ENCODE data around the gene OCA2.
"Not testable (repeated sequence)": the region's sequence is repeated elsewhere in the genome, so short reads cannot be mapped to it uniquely, and the experiment has no call there.

The OCA2 gene

GRCh38 chr15:27993544-27993943, 105.6 kb downstream of the OCA2 start:
- DNase-seq: no peak

DNA sequence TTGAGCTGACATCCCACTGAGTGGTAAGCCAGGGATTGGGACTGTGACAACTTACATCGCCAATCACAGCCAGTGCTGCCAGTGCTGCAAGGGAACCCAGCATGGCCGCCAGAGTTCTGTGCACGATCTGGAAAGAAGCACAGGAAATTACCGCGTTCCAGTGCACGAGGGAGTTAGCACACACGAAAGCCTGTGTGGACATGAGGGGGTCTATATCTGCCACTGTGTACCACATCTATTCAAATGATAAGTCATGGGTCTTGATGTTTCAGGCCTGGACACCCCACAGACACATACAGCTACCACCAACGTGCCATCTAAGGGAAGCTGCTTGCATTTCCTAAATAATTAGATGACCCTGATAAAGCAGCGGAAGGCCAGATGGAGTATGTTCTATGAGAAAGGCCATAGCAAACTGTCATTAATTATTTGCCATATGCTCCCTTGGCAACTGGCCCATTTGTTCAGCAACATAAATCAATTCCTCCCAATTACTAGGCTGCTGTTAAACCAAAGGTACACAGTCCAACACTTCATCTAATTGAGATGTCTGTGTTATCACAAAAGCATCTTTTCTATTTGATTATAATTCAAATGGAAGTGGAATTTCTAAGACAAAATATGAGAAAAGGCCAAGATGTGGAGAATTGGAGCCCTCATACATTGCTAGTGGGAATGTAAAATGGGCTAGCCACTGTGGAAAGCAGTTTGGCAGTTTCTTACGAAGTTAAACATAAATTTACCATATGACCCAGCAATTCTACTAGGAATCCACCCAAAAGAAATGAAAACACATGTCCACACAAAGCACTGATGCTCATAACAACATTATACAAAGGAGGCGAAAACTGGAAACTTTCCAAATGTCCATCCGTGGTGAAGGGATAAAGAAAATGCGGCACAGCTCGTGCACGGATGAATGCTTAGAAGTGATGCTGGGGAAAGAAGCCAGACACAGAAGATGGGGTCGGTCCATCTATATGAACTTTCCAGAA, 108.3 kb downstream of the OCA2 start:
- no peak for DNase-seq

- DNase-seq: no peak
Observed at GRCh38 chr15:27989838-27990237, 109.3 kb downstream of the OCA2 start.

- DNase-seq: no peak
Observed at GRCh38 chr15:27989427-27989826, 109.7 kb downstream of the OCA2 start.

- DNase-seq: no peak
Observed at GRCh38 chr15:27985099-27985498, 114.0 kb downstream of the OCA2 start.

- no peak for DNase-seq
Observed at GRCh38 chr15:27983496-27983895, 115.6 kb downstream of the OCA2 start.

- no peak for DNase-seq
Observed at GRCh38 chr15:27977696-27978095, 121.4 kb downstream of the OCA2 start.

- DNase-seq: no peak
Observed at GRCh38 chr15:27973886-27974285, 125.2 kb downstream of the OCA2 start.

DNA sequence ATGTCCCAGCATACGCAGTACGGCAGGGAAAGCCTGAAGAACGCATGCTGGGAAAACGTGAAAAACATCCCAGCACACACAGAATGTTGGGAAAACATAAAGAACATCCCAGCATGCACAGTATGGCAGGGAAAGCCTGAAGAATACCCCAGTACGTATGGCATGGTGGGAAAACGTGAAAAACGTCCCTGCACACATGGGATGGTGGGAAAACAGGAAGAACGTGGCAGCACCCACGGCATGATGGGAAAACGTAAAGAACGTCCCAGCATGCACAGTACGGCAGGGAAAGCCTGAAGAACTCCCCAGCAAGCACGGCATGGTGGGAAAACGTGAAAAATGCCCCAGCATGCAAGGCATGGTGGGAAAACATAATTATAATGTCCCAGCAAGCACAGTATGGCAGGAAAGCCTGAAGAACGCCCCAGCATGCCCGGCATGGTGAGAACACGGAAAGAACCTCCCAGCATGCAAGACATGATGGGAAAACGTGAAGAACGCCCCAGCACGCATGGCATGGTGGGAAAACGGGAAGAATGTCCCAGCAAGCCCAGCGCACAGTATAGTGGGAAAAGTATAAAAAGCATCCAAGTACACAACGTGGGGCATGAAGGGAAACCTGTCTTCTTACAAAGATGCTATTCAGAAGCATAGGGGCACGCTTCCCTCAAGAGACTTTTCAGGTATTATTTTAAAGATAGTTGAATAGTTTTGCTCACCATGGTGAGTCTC, 128.3 kb downstream of the OCA2 start:
- no peak for DNase-seq

DNA sequence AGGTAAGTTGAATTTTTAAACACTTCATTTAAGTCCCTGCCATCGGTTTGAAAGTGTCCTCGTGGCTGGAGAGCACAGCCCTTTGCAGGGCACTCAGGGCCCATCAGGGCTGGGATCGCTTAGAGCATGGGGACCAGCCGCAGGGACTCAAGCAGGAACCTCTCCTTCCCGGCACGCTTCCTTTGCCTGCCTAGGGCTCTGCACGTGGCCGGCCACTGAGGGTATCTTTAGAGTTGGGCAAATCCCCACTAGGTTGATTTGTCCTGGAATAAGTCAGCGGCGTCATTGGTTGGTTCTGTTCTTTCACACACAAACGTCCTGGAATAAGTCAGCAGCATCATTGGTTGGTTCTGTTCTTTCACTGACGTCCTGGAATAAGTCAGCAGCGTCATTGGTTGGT, 131.6 kb downstream of the OCA2 start:
- DNase-seq: no peak

- no peak for DNase-seq
Observed at GRCh38 chr15:27965546-27965945, 133.6 kb downstream of the OCA2 start.

GRCh38 chr15:27961801-27962200, 137.3 kb downstream of the OCA2 start:
- no peak for DNase-seq

GRCh38 chr15:27958911-27959578, 140.1 kb downstream of the OCA2 start:
- DNase-seq: no peak

GRCh38 chr15:27956285-27956684, 142.8 kb downstream of the OCA2 start:
- no peak for DNase-seq

- DNase-seq: no peak
Observed at GRCh38 chr15:27955087-27955486, 144.0 kb downstream of the OCA2 start.

GRCh38 chr15:27952593-27952992, 146.5 kb downstream of the OCA2 start:
- DNase-seq: not testable (repeated sequence)

GRCh38 chr15:27951191-27951890, 147.8 kb downstream of the OCA2 start:
- DNase-seq: no peak

GRCh38 chr15:27949089-27949488, 150.0 kb downstream of the OCA2 start:
- DNase-seq: no peak

DNA sequence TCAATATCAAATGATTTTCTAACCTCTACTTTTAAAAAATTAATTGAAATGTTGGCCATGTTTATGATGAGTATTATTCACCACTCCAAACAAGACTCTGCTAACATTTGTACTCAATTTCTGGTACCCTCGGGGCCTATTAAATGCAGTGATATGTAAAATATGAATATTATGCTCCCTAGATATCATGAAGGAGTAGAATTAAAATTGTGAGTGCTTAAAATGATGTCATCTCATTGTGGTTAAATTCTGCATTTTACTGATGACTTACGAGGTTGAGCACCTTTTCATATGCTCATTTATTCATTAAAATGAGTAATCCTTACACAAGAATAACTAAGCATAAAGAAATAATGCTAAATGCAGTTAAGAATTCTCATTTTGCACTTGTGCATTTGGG, 159.9 kb downstream of the OCA2 start:
- no peak for DNase-seq

- no peak for DNase-seq
Observed at GRCh38 chr15:27937851-27938250, 161.3 kb downstream of the OCA2 start.

DNA sequence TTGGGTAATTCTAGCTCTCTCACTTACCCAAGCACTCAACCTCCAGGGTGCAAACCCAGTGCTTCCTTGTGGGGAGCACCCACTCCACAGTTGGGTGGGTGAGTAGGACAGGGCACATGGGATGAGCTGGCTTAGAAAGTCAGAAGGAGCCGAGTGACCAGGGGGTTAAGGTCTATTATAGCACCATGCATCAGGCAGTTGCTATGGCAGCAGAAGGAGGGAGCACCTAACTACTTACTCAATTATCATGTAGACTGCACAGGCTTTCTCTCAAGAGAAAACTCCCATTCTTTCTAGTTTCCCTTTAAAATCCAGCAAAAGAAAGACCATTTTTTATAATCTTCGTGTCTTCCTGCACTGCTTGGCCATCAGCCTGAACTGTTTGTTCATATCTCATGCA, 163.0 kb downstream of the OCA2 start:
- DNase-seq: no peak

- no peak for DNase-seq
Observed at GRCh38 chr15:27935328-27935727, 163.8 kb downstream of the OCA2 start.

DNA sequence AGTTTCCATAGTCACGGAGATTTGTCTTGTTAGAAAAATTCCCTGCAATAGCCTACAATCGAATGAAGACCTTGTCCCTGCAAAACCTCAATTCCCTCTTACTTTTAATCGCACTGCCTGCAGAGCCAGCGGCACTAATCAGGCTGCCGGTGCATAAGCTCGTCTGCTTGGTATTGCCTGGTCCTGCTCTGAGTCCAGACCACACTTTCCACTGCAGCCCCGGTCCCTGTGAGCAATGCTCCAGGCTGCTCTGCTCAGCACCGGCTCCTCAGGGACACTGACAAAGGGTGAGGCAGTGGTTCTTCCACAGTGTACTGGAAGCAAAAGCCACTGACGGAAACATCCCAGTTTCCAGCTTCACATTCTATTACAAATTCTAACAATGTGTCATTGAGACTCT, 164.3 kb downstream of the OCA2 start:
- no peak for DNase-seq
